Measurements from ENCODE around the gene SLC25A46.

DNA sequence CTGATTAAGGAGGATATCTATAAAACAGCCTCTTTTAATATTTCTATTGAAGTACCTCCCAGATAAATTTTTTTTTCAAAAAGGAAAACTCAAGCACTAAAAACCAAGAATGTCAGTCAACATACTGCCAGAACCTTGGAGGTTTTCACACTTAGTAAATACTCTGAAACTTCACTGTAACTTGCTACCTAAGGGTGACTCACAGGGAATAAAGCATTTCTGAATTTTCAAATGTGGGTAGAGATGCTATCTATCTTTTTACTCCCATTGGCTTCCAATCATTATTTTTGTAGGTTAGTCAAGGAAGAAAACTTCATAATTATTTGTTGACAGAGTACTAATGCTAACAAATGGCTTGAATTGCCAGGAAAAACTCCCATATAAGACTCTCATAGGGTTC, 46.1 kb downstream of the SLC25A46 start:
- no peak for TF ChIP-seq POLR2A (IDR thresholded peaks at IDR 0.05)
- TF ChIP-seq, protein P1, sequence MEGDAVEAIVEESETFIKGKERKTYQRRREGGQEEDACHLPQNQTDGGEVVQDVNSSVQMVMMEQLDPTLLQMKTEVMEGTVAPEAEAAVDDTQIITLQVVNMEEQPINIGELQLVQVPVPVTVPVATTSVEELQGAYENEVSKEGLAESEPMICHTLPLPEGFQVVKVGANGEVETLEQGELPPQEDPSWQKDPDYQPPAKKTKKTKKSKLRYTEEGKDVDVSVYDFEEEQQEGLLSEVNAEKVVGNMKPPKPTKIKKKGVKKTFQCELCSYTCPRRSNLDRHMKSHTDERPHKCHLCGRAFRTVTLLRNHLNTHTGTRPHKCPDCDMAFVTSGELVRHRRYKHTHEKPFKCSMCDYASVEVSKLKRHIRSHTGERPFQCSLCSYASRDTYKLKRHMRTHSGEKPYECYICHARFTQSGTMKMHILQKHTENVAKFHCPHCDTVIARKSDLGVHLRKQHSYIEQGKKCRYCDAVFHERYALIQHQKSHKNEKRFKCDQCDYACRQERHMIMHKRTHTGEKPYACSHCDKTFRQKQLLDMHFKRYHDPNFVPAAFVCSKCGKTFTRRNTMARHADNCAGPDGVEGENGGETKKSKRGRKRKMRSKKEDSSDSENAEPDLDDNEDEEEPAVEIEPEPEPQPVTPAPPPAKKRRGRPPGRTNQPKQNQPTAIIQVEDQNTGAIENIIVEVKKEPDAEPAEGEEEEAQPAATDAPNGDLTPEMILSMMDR (IDR thresholded peaks at IDR 0.05 in 4 of 5, conservative IDR thresholded peaks at IDR 0.05 in 1 of 5), result no peak

All from gastrocnemius medialis (tissue), 4 donors.